ENCODE data around the gene METTL22.

METTL22 gene

DNA sequence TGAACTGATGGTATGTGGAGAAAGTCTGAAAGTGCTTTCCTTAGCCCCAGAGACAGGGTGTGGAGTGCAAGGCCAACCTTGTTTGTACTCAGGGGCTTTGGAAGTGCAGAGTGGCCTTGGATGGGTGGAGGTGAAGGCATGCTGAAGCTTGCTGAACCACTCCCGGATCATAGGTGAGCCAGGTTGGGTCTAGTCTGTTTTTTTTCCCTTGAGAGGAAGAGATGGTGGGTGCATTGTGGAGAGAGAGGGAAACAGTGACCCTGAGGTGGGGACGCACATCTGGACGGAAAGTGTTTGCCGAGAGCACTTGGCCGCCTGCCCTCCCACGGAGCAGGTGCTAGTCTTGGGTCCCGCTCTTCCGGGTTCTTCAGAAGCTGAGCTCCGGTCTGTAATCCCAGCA is 65.4 kb downstream of the METTL22 start:
- DNase-seq (ENCODE audit: low read depth in 1 of 2, low spot score in 1 of 2) = no peak

DNA sequence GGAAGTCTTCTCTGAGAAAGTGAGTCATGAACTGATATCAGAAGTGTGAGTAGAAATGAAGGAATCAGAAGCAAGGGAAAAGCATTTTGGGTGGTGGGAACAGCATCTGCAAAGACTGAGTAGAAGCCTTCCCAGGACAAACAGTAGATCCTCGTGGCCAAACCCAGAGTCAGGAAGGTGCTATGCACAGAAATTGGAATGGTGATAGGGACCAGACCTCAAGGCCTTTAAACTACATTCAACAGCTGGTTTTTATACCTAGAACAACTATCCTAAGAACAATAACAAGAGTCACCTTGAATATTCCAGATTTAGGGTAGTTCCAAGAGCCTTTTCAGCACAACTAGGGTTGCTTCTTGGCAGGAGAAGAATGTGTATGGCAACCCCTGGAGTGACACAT is 68.2 kb downstream of the METTL22 start:
- DNase-seq (ENCODE audit: low read depth in 1 of 2, low spot score in 1 of 2) = no peak

DNA sequence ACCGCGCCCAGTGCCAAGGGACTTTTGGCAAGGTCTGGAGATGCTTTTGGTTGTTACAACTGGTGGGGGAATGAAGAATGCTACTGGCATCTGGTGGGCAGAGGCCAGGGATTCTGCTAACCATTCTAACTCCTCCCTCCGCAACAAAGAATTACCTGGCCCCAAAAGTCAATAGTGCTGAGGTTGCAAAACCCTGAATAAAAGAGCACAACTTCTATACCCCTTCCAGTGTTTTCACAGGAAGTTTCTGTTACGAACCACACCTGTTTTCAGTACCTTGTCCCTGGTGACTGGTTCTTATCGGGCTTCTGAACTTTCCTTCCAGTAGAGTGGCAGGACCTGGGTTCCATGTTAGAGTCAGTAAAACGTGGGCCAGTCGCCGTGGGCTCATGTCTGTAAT is 70.2 kb downstream of the METTL22 start:
- DNase-seq (ENCODE audit: low read depth in 1 of 2, low spot score in 1 of 2) = no peak

DNA sequence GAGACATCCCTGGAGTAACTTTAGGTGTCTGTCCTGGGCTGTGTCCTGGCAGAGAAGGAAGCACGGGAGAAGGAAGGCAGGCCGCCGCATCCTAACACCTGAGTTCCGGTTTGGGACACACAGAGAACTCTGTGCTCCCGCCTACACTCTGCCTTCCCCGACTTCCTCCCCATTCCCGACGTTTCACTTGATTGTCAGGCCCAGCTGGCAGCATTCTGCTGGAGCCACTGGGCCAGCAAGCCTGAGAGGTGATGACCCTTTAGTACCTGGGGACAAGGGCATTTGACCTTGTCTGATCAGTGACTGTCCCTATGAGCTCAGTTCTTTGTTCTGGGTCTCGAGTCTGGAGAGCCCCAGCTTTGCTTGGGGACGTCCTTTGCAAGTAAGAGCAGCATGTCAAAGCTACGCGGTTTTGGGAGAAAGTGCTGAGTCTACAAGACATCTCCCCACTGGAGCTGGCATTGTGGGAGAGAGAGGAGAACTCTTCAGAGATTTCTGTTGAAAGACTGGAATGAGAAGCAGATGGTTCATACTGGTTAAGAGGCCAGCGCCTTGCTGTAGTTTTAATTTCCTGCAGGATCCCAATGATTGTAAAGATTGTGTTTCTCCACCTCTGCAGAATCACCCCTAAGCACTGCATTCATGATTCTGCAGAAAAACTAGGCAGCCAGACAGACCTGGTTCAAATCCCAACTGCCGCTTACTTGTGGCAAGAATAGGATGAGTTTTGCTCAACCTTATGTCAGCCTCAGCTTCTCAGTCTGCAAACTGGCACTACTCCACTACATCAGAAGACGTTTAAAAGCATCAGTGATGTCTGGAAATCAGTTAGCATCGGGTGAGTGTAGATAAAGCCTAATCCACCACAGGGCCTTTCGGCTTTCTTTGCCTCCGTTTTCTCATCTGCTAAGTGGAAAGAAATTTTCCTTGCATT is 73.6 kb downstream of the METTL22 start:
- no peak for DNase-seq (ENCODE audit: low read depth in 1 of 2, low spot score in 1 of 2)

DNA sequence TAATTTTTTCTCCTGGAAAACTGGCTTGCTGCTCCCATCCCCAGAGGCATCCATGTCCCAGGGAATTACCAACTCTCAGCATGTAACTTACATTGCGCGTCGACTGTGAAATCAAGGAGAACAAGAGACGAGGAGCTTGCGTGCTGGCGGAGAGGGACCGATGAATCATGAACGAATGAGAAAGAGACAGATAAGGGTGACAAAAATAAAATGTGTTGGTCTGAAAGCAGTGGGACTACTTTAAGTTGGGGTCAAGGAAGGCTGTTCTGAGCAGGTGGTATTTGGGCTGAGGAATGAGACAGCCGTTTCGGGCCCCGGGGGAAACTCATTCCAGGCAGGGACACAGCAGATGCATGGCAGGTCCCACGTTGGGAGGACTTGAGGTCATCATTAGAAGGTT is 75.4 kb downstream of the METTL22 start:
- no peak for DNase-seq (ENCODE audit: low read depth in 1 of 2, low spot score in 1 of 2)

DNA sequence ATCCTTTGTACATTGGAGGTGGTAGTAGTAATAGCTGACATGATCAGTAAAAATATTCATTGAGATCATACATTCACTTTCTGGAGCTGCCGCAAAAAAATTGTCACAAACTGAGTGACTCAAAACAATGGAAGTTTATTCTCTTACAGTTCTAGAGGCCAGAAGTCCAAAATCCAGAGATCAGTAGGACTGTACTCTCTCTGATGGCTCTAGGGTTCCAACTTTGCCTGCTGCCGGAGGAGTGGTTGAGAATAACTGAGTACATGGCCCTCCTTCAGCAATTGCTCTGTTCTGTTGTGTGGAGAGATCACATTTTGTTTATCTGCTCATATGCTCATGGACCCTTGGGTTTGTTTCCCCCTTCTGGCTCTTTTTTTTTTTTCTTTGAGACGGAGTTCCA is 76.5 kb downstream of the METTL22 start:
- no peak for DNase-seq (ENCODE audit: low read depth in 1 of 2, low spot score in 1 of 2)
